Panc1 (cell line): ENCODE data around the gene COQ8B. TPM values are rescaled to one million over a fixed set of nuclear protein-coding genes. Genes with fewer than 3 reads are reported as not detected.

Experiments
- ATAC-seq: fragments of 200-7000 bp; cut with Tn5 transposase; 2 replicates; pipeline ENCODE4 v1.9.1; 2020; ENCODE audit warnings: mild to moderate bottlenecking, moderate library complexity
- BruUV-seq: library from RNA; stranded (reverse); fragments of 400-500 nt; replicated peaks from 2 replicates; lab custom pipeline; 2021; lab: Mats Ljungman, UMichigan
- CTCF ChIA-PET: fragments of 300-600 bp; sonication (Branson Sonifier 250); formaldehyde crosslinking; loops from one replicate; lab custom pipeline; 2022; ENCODE audit warnings: antibody characterized with exemption; lab: Charles Lee
- POLR2A ChIA-PET: fragments of 300-600 bp; sonication (Branson Sonifier 250); formaldehyde crosslinking; loops from one replicate; lab custom pipeline; 2022; ENCODE audit warnings: antibody characterized with exemption; lab: Charles Lee
- DNase-seq: peaks from one replicate; pipeline ENCODE4 v3.0.0-alpha.2; 2010; ENCODE audit warnings: low read depth, low spot score
- H3K27ac ChIP-seq: 2 replicates; pipeline ENCODE4 v1.5.1; 2011; ENCODE audit warnings: mild to moderate bottlenecking, low read length, inconsistent platforms
- H3K27me3 ChIP-seq: fragments of 200-500 bp; sonication (Bioruptor generic); 2 replicates; pipeline ENCODE4 v1.6.0; 2014; ENCODE audit warnings: low read length, inconsistent platforms; ENCODE audit not compliant: control insufficient read depth, insufficient read depth
- H3K36me3 ChIP-seq: fragments of 200-500 bp; sonication (Bioruptor generic); 2 replicates; pipeline ENCODE4 v1.5.1; 2014; ENCODE audit warnings: inconsistent platforms, mild to moderate bottlenecking, low read length, moderate library complexity; ENCODE audit not compliant: control insufficient read depth, insufficient read depth
- H3K4me1 ChIP-seq: 2 replicates; pipeline ENCODE4 v1.5.1; 2011; ENCODE audit warnings: inconsistent platforms, mild to moderate bottlenecking, low read length, moderate library complexity; ENCODE audit not compliant: control insufficient read depth, insufficient read depth
- H3K4me3 ChIP-seq, 2 experiments: 2 replicates each; pipeline ENCODE4 v1.5.1; 2011 to 2012; ENCODE audit warnings: low read depth in 2 of 2, low read length in 2 of 2, mild to moderate bottlenecking in 2 of 2, inconsistent platforms in 1 of 2, moderate library complexity in 1 of 2
- H3K9me3 ChIP-seq: fragments of 200-500 bp; sonication (Bioruptor generic); 2 replicates; pipeline ENCODE4 v1.5.1; 2014; ENCODE audit warnings: low read depth, mild to moderate bottlenecking, inconsistent platforms, low read length, moderate library complexity; ENCODE audit not compliant: control insufficient read depth, insufficient read depth
- POLR2AphosphoS5 ChIP-seq: IDR thresholded peaks from 2 replicates; pipeline ENCODE4 v1.6.1; 2012; ENCODE audit warnings: mild to moderate bottlenecking, low read depth, low read length, moderate library complexity
- SIN3A ChIP-seq: IDR thresholded peaks from 2 replicates; pipeline ENCODE4 v1.6.1; 2012; ENCODE audit warnings: low read depth, mild to moderate bottlenecking, low read length, moderate library complexity, borderline replicate concordance; ENCODE audit not compliant: insufficient read depth
- TCF7L2 ChIP-seq: IDR thresholded peaks from 2 replicates; pipeline ENCODE4 v1.6.1; 2011; ENCODE audit warnings: mild to moderate bottlenecking, low read depth, low read length, inconsistent platforms
- in situ Hi-C: cut with HindIII; loops from 2 replicates; pipeline ENCODE4 v1.10.0; 2016; ENCODE audit warnings: low sequenced_read_pairs, low pct_unique_long_range_greater_than_20kb
- intact Hi-C: fragments of 100-400 bp; cut with micrococcal nuclease; formaldehyde crosslinking; loops from one replicate; pipeline ENCODE4 v1.10.0; 2022; ENCODE audit not compliant: unreplicated experiment
- total RNA-seq: library from RNA; stranded (reverse); gene quantifications from one replicate; pipeline ENCODE4 v1.2.1, GENCODE V29; 2021; ENCODE audit not compliant: unreplicated experiment
- TF ChIP-seq, protein P1 (sequence below): fragments of 450-650 bp; IDR thresholded peaks from 2 replicates; pipeline ENCODE4 v1.5.1; 2017; ENCODE audit warnings: mild to moderate bottlenecking
- TF ChIP-seq, protein P2 (sequence below), 2 experiments: IDR thresholded peaks; 2 replicates each; pipeline ENCODE4 v1.6.1; 2011 to 2012; ENCODE audit warnings: low read depth in 2 of 2, control low read depth in 1 of 2, low read length in 1 of 2, mild to moderate bottlenecking in 1 of 2, moderate library complexity in 1 of 2; ENCODE audit not compliant: insufficient read depth in 1 of 2

COQ8B gene
- total RNA-seq, 1 experiment from 2014 or later: 15.6 TPM

DNA sequence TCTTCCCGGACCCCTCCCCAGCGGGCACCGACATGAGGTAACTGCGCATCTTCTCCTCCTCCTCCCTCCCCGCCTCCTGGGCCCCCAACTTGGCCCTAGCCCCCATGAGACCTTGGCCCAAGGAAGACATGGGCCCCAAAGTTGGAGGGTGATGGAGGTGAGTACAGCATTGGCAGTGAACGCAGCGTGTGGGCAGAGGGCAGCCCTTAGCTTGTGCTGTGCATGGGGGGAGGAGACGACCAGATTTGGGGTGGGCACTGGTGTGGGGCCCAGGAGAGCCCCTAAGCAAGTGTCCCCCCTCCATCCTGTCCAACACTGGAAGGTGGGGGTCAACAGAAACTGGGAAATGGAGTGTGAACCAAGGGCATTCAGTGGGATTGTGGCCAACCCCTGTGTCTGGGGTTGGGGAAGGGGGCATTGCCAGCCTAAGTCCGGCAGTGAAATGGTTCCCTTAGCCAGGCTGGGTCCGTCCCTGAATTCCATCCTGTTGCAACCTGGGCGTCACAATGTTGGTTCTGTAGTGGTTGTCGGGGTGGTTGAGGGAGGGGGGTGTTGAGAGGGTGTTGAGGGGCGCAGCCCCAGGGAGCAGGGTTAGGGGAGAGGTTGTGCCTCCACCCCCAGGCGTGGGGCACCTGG, 49.8 kb downstream of the COQ8B start:
- no peaks in the 10 kb centered on the region for H3K27me3 ChIP-seq
- no peak overlapping the region for H3K4me3 ChIP-seq
- intact Hi-C loops: loop anchor here (10.0 kb wide), 1 partner anchor 138 kb away; no protein-coding TSS in a partner anchor
- no peaks in the 10 kb centered on the region for H3K36me3 ChIP-seq
- no peaks in the 10 kb centered on the region for H3K9me3 ChIP-seq
- POLR2A ChIA-PET: no interaction called here
- BruUV-seq: TSS peak; percentile 79
- ATAC-seq (no peak), DNase-seq (no peak)
- no peak for TF ChIP-seq TCF7L2
- no peak for TF ChIP-seq SIN3A
- TF ChIP-seq, protein P1, sequence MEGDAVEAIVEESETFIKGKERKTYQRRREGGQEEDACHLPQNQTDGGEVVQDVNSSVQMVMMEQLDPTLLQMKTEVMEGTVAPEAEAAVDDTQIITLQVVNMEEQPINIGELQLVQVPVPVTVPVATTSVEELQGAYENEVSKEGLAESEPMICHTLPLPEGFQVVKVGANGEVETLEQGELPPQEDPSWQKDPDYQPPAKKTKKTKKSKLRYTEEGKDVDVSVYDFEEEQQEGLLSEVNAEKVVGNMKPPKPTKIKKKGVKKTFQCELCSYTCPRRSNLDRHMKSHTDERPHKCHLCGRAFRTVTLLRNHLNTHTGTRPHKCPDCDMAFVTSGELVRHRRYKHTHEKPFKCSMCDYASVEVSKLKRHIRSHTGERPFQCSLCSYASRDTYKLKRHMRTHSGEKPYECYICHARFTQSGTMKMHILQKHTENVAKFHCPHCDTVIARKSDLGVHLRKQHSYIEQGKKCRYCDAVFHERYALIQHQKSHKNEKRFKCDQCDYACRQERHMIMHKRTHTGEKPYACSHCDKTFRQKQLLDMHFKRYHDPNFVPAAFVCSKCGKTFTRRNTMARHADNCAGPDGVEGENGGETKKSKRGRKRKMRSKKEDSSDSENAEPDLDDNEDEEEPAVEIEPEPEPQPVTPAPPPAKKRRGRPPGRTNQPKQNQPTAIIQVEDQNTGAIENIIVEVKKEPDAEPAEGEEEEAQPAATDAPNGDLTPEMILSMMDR: no peak
- TF ChIP-seq POLR2AphosphoS5: no peak
- TF ChIP-seq, protein P2, sequence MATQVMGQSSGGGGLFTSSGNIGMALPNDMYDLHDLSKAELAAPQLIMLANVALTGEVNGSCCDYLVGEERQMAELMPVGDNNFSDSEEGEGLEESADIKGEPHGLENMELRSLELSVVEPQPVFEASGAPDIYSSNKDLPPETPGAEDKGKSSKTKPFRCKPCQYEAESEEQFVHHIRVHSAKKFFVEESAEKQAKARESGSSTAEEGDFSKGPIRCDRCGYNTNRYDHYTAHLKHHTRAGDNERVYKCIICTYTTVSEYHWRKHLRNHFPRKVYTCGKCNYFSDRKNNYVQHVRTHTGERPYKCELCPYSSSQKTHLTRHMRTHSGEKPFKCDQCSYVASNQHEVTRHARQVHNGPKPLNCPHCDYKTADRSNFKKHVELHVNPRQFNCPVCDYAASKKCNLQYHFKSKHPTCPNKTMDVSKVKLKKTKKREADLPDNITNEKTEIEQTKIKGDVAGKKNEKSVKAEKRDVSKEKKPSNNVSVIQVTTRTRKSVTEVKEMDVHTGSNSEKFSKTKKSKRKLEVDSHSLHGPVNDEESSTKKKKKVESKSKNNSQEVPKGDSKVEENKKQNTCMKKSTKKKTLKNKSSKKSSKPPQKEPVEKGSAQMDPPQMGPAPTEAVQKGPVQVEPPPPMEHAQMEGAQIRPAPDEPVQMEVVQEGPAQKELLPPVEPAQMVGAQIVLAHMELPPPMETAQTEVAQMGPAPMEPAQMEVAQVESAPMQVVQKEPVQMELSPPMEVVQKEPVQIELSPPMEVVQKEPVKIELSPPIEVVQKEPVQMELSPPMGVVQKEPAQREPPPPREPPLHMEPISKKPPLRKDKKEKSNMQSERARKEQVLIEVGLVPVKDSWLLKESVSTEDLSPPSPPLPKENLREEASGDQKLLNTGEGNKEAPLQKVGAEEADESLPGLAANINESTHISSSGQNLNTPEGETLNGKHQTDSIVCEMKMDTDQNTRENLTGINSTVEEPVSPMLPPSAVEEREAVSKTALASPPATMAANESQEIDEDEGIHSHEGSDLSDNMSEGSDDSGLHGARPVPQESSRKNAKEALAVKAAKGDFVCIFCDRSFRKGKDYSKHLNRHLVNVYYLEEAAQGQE (IDR thresholded peaks at IDR 0.05; ENCODE audit: insufficient read depth in 1 of 2, low read depth in 2 of 2, low read length in 1 of 2): no peak
- no peak overlapping the region for H3K27ac ChIP-seq
- CTCF ChIA-PET: no interaction called here
- peaks cover 12% of the 10 kb centered on the region for H3K4me1 ChIP-seq
- in situ Hi-C loops: no loop called here

DNA sequence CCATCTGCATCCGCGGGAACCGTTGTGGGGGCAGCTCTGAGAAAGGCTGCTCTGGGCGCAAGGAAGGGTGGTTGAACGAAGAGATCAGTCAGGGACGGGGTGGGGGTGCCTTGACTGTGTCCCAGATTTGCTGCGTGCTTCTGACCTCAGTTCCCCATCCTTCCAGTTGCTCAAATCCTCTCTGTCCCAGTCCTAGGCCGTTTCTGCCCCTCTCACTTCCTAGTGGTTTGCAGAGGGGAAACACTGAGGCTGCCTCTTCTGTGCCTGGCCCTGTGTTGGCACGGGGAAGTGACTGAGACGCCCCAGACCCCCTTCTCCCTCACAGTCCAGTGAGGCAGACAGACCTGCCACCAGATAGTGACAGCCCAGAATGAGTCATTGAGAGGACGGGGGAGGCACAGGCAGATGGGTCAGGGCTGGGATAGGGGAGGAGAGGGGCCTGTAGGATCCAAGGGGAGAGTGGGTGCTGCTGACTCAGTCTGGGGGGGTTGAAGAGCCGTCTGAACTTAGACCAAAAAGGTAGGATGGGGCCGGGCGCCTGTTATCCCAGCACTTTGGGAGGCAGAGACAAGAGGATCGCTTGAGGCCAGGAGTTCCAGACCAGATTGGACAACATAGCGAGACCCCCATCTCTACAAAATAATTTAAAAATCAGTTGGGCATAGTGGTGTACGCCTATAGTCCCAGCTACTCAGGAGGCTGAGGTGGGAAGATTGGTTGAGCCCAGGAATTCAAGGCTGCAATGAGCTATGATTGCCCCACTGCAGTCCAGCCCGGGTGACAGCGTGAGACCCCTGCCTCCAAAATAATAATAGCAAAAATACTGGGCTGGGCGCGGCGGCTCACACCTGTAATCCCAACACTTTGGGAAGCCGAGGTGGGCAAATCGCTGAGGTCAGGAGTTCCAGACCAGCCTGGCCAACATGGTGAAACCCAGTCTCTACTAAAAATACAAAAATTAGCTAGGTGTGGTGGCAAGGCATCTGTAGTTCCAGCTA, 52.7 kb downstream of the COQ8B start:
- H3K9me3 ChIP-seq: no peaks in the 10 kb centered on the region
- H3K4me1 ChIP-seq: peaks cover 12% of the 10 kb centered on the region
- no TSS peak for BruUV-seq
- peak overlapping the region; percentile 58 to 61 for H3K4me3 ChIP-seq
- TF ChIP-seq, protein P1: no peak
- no peak for TF ChIP-seq POLR2AphosphoS5
- TF ChIP-seq TCF7L2: no peak
- TF ChIP-seq, protein P2 (IDR thresholded peaks at IDR 0.05; ENCODE audit: insufficient read depth in 1 of 2, low read depth in 2 of 2, low read length in 1 of 2): no peak
- no peak for TF ChIP-seq SIN3A
- POLR2A ChIA-PET: no interaction called here
- CTCF ChIA-PET: interaction anchor here (0.7 to 0.8 kb wide), 2 partner anchors 94 to 156 kb away, joined by 3 read pairs; no protein-coding TSS in a partner anchor
- intact Hi-C loops: loop anchor here (10.0 kb wide), 1 partner anchor 141 kb away; no protein-coding TSS in a partner anchor
- no peaks in the 10 kb centered on the region for H3K27me3 ChIP-seq
- ATAC-seq: peak; percentile 20
- no peaks in the 10 kb centered on the region for H3K36me3 ChIP-seq
- peak overlapping the region; percentile 29; the same call in 1 of the 2 replicates for H3K27ac ChIP-seq
- DNase-seq: no peak
- in situ Hi-C loops: no loop called here
